Mesenteric fat pad (tissue), 1 donor: ENCODE results near the gene OR51A2. TPM values are rescaled to one million over a fixed set of nuclear protein-coding genes. Genes with fewer than 3 reads are reported as not detected.
"Not testable (repeated sequence)": the region's sequence is repeated elsewhere in the genome, so short reads cannot be mapped to it uniquely, and the experiment has no call there.

Source experiments
- DNase-seq: peaks from one replicate; pipeline ENCODE4 v3.0.0-alpha.2; 2020; ENCODE audit warnings: low spot score
- long read RNA-seq: library from polyadenylated mRNA; unstranded; transcript quantifications from one replicate; pipeline ENCODE4 v2.0.0, GENCODE V29; 2020
- total RNA-seq: library from RNA; stranded (reverse); fragmentation: NEBNext Ultra II Directional; extraction: Animal tissue kit (Norgen Biotek cat#: 25700); gene quantifications from one replicate; pipeline ENCODE4 v1.2.1, GENCODE V29; 2021
- donor health status: DM: yes; HTN: yes; CAD: no.

The OR51A2 gene, protein sequence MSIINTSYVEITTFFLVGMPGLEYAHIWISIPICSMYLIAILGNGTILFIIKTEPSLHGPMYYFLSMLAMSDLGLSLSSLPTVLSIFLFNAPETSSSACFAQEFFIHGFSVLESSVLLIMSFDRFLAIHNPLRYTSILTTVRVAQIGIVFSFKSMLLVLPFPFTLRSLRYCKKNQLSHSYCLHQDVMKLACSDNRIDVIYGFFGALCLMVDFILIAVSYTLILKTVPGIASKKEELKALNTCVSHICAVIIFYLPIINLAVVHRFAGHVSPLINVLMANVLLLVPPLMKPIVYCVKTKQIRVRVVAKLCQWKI
- not detected for total RNA-seq
- long read RNA-seq: 0 reads

DNA sequence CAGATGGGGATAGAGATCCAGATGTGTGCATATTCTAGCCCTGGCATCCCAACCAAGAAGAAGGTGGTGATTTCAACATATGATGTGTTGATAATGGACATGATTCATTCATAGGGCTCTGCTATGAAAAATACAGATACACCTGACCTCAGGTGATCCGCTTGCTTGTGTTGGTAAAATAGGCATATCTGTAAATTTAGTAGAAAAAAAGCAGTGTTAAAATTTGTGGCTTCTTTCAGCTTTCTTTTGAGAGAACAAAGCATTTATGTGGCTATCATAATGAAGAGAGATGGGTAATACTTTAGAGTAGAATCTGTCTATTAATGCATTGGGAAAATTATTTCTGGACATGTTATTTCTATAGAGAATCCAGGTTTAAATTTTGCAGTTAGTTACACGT, at the start of gene OR51A2:
Gene OR51A2 (minus strand): TSS at position 101 of the 400 bp plus-strand sequence. CDS start 0 bp downstream, at position 101.
- DNase-seq: not testable (repeated sequence)

DNA sequence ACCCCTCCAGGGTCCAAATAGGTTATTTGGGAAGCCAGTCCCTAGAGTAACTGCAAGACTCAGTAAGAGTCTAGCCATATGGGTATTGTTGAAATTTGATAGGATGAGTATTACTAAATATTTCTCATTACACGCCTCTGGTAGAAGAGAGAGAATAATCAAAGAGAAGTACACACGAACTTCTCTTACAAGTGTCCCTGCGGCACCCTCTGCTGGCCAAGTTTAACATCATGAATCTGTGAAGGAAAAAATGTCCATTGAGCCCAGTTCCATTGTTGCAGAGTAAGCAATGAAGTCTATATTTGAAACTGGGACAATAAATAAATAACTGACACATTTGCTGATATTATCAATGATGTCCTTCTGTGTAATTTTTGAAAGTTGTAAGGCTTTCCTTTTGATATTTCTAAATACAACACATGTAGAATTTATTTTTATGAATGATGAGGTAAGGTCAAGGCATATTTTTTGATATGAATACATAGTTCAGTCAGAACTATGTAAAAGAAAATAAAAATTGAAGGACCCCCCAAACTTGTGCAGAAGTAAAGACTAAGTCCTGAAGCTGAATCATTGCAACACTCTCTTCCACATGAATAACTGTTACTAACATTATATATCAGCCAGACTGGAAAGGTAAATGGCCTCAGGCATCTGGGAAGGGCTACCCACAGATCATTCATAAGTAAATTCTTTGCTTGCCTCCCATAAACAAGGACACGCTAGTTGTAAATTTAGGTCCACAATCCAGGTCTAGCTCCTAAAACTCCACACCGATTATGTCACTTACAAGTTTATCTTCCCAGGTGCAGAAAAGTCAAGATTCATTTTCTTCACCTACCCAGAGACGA, 49.1 kb upstream of the OR51A2 start:
- no peak for DNase-seq

DNA sequence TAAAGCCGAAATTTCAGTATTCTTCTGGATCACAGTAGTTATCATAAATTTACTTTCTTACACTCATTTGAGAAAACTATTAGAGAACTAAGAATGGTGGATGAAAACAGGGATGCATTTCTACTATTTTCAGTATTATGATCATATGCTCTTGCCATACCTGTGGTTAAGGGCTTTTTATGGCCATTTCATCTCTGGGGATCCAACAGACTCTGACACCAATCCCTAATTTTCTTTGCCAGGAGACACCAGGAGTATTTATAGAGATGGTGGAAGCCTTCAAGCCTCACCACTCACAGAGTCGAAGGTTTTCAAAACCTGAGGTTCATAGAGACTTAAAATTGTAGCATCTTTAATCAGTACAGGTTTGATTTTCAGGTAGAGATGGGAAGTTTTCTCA, 39.0 kb upstream of the OR51A2 start, which contains the start of gene OR51L1:
Gene OR51L1 (plus strand): TSS at position 301 of the 400 bp plus-strand sequence. CDS start 4,132 bp downstream, outside the sequence.
- DNase-seq: no peak

DNA sequence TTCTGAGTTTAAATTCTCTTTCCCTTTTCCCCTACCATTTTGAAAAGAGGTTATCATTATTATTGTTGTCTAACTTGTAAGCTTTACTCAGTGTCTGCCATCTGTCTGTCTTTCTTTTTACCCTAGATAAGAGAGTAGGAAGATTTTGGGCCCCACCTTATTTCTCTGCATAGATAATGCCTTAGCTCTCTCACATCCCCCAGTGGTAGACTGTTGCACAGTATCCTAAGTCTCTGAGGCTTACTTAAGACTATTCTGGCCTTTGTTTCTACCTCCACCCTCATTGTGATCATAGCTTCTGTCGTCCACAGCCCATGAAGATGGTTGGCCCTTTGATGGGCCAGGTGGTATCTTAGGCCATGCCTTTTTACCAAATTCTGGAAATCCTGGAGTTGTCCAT, 35.5 kb upstream of the OR51A2 start:
- no peak for DNase-seq

DNA sequence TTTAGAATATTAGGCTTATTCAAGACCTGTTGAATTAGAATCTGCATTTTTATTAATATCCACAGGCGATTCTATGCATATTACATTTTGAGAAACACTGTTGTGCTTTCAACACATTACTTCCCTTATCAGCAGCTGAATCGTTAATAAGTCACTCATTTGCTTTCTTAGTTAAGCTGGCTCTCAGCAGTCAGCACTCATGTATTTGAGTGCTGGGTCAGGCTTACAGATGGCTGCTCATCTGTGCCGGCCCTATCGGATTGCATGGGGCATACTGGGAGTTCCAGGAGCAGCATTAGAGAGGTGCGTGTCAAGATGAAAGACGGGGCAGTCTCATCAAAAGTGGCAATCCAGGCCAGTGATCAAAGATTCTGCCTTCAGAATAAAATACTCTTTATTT, 28.3 kb upstream of the OR51A2 start:
- no peak for DNase-seq

DNA sequence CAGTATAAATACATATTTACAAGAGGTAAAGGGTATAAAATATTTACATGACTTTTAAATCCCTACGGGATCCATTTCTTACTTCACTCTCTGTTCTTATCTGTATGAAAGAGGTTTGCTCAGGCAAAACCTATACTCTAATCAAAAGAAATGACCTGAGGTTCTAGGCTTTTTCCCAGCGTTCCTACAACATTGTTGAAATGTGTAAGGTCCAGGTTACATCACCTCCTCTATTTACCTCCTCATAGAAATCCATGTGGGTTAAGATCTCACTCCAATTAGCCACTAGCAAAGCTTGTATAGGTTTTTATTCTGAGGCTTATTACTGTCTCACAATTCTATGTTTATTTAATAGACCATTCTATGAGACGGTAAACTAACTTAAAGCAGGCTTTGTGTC, 27.2 kb upstream of the OR51A2 start:
- no peak for DNase-seq

DNA sequence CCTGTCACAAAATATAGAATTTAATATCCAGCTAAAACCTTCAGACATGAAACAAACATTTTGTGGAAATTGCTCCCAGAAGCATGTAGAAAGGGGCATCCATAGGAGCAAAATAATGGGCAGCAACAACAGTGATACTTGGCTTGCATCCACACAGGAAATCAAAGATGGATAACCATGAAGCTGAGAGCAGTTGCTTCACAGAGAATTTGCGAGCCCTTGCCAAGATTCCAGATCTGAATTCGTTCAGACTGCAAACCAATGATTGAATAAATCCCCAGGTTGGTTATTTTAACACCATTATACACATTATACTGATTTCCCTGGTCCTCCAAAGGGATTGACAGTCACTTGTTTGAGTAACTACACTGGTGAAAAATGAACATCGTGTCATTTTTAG, 23.5 kb upstream of the OR51A2 start:
- DNase-seq: no peak

DNA sequence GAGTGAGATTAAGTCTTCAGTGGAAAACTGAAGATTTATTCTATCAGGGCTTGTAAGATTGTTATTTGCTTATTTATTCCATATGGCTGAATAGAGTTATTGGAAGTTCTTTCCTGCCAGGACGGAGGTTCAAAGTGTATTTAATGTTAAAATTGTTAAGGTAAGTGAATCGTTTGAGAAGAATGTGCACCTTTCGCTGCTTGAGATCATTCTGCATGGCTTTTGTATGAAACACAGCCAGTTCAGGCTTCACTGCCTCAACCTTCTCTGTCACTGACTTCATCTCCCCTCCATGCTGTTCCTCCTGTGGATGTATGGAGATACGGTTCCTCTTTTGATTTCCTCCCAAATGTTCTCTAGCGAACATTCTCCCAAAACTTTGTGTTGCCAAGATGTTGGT, 19.9 kb upstream of the OR51A2 start:
- no peak for DNase-seq

DNA sequence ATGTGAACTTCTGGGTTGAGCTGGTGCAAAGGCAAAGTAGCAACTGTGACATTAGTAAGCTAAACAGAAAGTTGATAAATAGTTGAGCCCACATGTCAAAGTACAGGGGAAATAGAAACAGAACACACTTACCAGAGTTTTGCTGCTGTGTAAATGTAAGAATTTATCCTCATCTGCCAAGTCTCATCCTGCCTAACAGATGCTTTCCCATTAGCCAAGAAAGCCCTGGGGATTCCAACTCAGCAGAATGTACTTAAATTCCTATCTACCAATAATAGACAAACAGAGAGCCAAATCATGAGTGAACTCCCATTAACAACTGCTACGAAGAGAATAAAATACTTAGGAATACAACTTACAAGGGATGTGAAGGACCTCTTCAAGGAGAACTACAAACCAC, 7.3 kb upstream of the OR51A2 start:
- no peak for DNase-seq

DNA sequence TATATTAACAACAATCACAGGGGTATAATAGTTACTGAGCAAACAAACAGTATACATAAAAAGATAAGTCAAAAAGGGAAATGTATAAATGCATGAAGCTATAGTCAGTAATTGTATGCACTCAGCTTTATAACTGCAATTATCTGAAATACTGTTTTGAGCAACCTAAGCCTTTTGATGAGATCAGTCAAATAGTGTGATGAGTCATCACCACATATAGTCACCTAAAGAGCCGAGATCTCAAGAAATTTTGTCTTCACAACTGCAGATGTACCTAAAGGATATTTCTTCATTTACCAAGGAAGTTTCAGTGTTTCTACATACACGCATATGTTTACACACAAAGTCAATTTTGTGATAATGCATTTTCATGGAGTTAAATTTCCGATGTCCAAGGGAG, 5.4 kb upstream of the OR51A2 start:
- DNase-seq: no peak

DNA sequence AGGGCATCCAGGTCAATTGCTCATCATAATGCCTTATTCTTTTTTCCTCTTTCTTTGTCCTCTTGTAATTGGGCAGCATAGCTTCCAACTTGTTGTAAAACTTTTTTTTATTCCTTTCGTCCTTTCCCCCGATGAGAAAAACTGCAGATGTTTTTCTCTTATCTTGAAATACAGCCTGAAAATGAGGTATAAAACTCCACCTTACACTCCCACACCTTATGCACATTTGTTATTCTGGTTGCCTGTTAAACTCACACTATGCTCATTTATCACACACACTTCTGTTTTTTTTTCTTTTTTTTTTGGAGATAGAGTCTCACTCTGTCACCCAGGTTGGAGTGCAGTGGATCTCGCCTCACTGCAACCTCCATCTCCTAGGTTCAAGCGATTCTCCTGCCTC, 1.9 kb upstream of the OR51A2 start:
- DNase-seq: no peak

DNA sequence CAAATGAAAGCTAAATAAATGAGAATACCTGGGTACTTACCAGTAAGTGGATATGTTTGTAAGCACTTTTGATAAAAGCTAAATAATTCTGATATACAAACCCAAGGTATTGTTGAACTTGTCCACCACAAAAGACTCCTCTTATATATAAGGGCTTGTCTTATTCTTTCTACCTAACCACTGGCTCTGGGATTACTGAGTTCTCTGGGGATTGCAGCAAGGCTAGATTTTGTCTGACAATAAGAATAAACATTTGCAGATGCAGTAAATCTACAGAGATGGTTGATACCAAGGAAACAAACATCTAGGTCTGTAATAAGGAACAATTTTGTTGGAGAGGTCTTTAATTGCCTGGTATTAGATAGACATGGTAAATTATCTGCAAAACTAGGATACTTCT, 8.0 kb downstream of the OR51A2 start, which contains the start of gene OR51A4:
Gene OR51A4 (minus strand): TSS at position 101 of the 400 bp plus-strand sequence. CDS start 505 bp downstream, outside the sequence.
- no peak for DNase-seq

DNA sequence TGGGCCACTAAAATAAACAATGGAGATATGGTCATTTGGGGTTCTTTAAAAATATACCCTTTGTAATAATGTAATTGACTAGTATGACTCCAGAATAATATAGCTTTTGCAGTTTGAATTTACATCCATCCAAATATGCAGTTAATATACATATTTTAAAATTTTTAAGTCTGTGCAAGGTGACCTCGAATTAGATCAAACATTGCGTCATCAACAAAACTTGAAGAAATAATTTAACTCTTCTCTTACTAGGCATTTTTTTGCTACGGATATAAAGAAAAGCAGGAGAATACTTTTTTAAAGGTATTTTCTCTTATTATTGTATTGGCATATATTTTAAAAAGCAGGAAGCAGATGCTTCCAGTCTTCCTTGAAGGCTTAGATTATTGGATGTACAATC, 18.8 kb downstream of the OR51A2 start:
- DNase-seq: no peak

DNA sequence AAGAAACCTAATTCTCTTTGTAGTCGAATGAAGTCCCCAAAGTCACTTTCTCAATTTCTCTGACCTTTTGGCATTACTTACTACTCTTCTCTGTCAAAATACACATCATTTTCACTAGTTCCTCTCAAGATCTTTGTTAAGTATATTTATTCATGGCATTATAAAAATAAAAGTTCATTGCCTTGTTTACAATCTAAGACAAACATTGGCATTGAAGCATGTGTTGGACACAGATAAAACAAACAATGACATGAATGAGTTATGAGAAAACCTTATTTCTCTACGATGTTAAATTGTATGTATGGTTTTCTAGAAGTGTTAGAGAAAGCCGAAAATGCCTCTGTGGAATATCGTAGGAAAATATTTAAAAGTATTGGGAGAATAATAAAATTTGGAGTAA, 22.8 kb downstream of the OR51A2 start:
- no peak for DNase-seq

DNA sequence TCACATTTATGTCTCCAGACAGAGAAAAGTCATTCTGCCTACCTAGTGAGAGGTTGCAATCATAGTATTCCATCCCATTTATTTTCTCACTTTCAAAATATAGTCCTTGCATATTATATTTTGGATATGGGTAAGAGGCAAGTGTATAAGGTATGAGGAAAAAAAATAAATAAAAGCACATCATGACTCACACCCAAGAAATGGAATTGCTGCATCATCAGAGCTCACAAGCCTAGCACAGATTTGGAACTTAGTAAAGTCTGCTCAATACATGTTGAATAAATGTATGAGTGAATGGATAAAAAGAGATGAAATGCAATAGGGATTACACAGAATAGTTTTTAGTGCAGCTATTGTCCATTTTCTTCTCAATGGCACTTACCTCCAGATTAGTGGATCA, 28.9 kb downstream of the OR51A2 start:
- DNase-seq: no peak

DNA sequence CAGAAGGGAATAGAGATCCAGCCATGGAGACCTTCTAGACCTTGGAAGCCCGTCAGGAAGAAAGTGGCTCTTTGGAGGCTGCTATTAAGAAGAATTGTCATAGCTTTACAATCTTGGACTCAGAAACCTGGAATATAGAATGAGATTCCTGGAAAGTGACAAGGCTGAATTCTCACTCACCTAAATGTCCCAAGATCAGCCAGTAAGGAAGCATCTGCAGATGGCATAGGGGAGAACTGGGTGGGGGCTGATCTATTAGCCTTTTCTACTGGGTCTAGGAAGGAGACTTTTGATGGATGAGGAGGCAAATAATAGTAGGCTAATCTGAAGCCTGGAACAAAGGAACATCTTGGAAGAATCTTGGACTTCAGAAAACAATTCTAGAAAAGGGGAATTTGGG, 31.3 kb downstream of the OR51A2 start, which contains the start of gene OR51G1:
Gene OR51G1 (minus strand): TSS at position 101 of the 400 bp plus-strand sequence. CDS start 0 bp downstream, at position 101.
- DNase-seq: no peak

DNA sequence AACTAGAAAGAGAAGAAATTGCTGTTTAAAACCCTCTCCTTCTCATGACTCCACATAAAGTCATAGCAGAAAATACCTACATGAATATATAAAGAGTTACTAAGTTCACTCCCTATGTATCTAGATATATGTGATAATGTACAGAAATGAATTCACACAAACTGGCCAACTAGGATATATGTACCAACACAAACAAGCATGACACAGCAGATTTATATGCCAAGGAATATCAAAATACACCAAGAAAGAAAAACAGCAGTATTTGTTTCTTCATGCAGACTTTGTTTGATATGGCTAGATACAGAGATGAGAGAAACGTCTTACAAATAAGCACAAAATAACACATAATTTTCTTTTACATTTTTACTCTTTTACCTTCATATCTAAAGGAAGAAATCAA, 33.2 kb downstream of the OR51A2 start:
- DNase-seq: no peak

DNA sequence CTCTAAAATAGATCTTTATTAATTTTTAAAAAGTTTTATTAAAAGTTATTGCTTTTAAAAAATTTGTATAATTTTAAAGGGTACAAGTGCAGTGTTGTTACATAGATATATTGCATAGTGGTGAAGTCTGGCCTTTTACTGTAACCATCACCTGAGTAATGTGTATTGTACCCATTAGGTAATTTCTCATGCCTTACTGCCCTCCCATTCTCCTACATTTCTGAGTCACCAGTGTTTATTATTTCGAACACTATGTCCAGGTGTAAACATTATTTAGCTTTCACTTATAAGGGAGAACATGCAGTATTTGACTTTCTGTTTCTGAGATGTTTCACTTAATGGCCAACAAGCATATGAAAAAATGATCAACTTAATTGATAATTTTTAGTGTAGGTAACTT, 33.7 kb downstream of the OR51A2 start:
- DNase-seq: no peak

DNA sequence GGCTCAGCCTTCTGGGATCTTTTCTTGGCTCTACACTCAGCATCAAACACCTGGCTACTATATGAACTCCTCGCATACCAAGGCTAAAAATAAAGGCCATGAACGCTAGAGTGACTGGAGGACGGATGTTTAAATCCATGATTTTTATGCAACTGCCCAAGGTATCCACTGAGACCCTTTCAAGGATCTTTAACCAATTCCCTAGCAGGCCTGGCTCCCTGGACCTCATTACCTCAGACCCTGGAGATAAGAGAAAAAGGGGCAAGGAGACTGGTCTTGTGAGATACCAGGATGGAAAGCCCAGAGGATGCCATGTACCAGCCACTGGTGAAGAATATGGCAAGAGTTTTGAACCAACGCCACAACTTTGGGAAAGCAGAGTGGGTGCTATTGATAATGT, 36.3 kb downstream of the OR51A2 start, which contains the start of gene OR51G2:
Gene OR51G2 (minus strand): TSS at position 101 of the 400 bp plus-strand sequence. CDS start 3,687 bp downstream, outside the sequence.
- no peak for DNase-seq

DNA sequence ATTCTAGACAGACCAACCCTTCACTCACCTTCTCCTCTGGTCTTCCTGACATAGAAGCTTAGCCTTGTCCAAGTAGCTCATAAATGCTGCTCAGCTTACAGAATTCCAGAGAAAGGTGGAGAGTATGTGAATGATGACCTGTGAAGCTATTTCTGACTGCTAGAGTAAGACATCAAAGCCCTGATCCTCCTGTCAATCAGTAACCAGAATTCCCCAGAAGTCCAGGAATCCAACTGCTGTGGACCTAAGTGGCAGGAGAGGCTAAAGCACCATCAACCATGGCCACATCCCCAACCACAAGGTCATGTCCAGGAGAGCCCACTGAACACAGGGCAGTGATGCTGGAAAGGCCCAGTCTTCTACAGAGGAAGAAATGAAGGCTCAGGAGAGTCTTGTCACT, 38.9 kb downstream of the OR51A2 start:
- no peak for DNase-seq
